Neuronal stem cell (in vitro differentiated cells): Measurements from ENCODE around the gene CASK.

ENCODE experiments used
- DNase-seq: peaks from one replicate; pipeline ENCODE4 v3.0.0-alpha.2; 2013; ENCODE audit warnings: low spot score
- H2AFZ ChIP-seq: one replicate; pipeline ENCODE4 v1.6.1; 2013; ENCODE audit warnings: mild to moderate bottlenecking, low read length, inconsistent platforms
- H2AK5ac ChIP-seq: 2 replicates; pipeline ENCODE4 v1.6.1; 2013; ENCODE audit warnings: low read depth, mild to moderate bottlenecking, inconsistent platforms, low read length, moderate library complexity, mixed read lengths
- H2BK120ac ChIP-seq: 2 replicates; pipeline ENCODE4 v1.6.1; 2013; ENCODE audit warnings: low read depth, mild to moderate bottlenecking, inconsistent platforms, low read length, moderate library complexity, mixed read lengths
- H2BK12ac ChIP-seq: one replicate; pipeline ENCODE4 v1.6.1; 2013; ENCODE audit warnings: low read length, inconsistent platforms
- H2BK15ac ChIP-seq: 2 replicates; pipeline ENCODE4 v1.6.1; 2013; ENCODE audit warnings: mild to moderate bottlenecking, low read length, inconsistent platforms, mixed read lengths
- H2BK5ac ChIP-seq: one replicate; pipeline ENCODE4 v1.6.1; 2013; ENCODE audit warnings: inconsistent platforms, mild to moderate bottlenecking, low read length, moderate library complexity
- H3K14ac ChIP-seq: one replicate; pipeline ENCODE4 v1.6.1; 2013; ENCODE audit warnings: low read length, inconsistent platforms
- H3K18ac ChIP-seq: 2 replicates; pipeline ENCODE4 v1.6.1; 2013; ENCODE audit warnings: low read length, inconsistent platforms
- H3K23ac ChIP-seq: 2 replicates; pipeline ENCODE4 v1.6.1; 2013; ENCODE audit warnings: low read depth, mild to moderate bottlenecking, mixed read lengths, low read length, inconsistent platforms; ENCODE audit not compliant: poor library complexity
- H3K27ac ChIP-seq: replicated peaks from 3 replicates; pipeline ENCODE4 v1.5.1; 2013; ENCODE audit warnings: low read length, inconsistent platforms
- H3K27me3 ChIP-seq, 3 experiments: 2 replicates each; pipeline ENCODE4 v1.6.1; 2013; ENCODE audit warnings: low read length in 3 of 3, mild to moderate bottlenecking in 2 of 3, inconsistent platforms in 1 of 3, low read depth in 1 of 3, mixed read lengths in 1 of 3, moderate library complexity in 1 of 3; ENCODE audit not compliant: control insufficient read depth in 3 of 3, insufficient read depth in 3 of 3
- H3K36me3 ChIP-seq, 2 donors: replicated peaks in 1 of 2; 2 replicates each; pipeline ENCODE4 v1.6.1; 2013; ENCODE audit warnings: low read length in 2 of 2; ENCODE audit not compliant: control insufficient read depth in 2 of 2, insufficient read depth in 2 of 2
- H3K4ac ChIP-seq: 2 replicates; pipeline ENCODE4 v1.6.1; 2013; ENCODE audit warnings: inconsistent platforms, mild to moderate bottlenecking, low read length, moderate library complexity
- H3K4me1 ChIP-seq, 2 donors: 1 replicate in 1 of 2; 2 replicates in 1 of 2; pipeline ENCODE4 v1.6.1; 2013; ENCODE audit warnings: low read length in 2 of 2, low read depth in 1 of 2; ENCODE audit not compliant: control insufficient read depth in 2 of 2, insufficient read depth in 1 of 2
- H3K4me2 ChIP-seq: one replicate; pipeline ENCODE4 v1.6.1; 2013; ENCODE audit warnings: mild to moderate bottlenecking, low read length, inconsistent platforms; ENCODE audit not compliant: insufficient read depth, poor library complexity, severe bottlenecking
- H3K4me3 ChIP-seq, 2 donors: 2 replicates each; pipeline ENCODE4 v1.5.1; 2013; ENCODE audit warnings: low read length in 2 of 2, mild to moderate bottlenecking in 2 of 2, inconsistent platforms in 1 of 2, moderate library complexity in 1 of 2
- H3K79me1 ChIP-seq: one replicate; pipeline ENCODE4 v1.6.1; 2013; ENCODE audit warnings: low read depth, mild to moderate bottlenecking, inconsistent platforms, low read length, moderate library complexity
- H3K9ac ChIP-seq: one replicate; pipeline ENCODE4 v1.6.1; 2013; ENCODE audit warnings: mild to moderate bottlenecking, low read depth, low read length, inconsistent platforms; ENCODE audit not compliant: poor library complexity
- H3K9me3 ChIP-seq, 2 donors: replicated peaks in 1 of 2; 2 replicates each; pipeline versions ENCODE3 to v1.6.1; 2013; ENCODE audit warnings: low read length in 2 of 2, mild to moderate bottlenecking in 2 of 2, inconsistent platforms in 1 of 2, low read depth in 1 of 2, mixed read lengths in 1 of 2, moderate library complexity in 1 of 2; ENCODE audit not compliant: control insufficient read depth in 2 of 2, insufficient read depth in 1 of 2
- H4K8ac ChIP-seq: one replicate; pipeline ENCODE4 v1.6.1; 2013; ENCODE audit warnings: low read depth, mild to moderate bottlenecking, inconsistent platforms, low read length, moderate library complexity
- H4K91ac ChIP-seq: one replicate; pipeline ENCODE4 v1.6.1; 2013; ENCODE audit warnings: low read length, low read depth, mild to moderate bottlenecking, inconsistent platforms; ENCODE audit not compliant: poor library complexity
- WGBS, 2 donors: extraction: QIAGEN DNeasy Blood & Tissue Kit; methylation state at CpG; one replicate each; pipeline ENCODE4 v1.1.7; 2013; ENCODE audit warnings: missing lambda C conversion rate in 2 of 2, mixed read lengths in 1 of 2; ENCODE audit not compliant: insufficient read length in 2 of 2, insufficient replicate concordance in 1 of 2; ENCODE audit errors: extremely low coverage in 2 of 2; 5-methylcytosine and 5-hydroxymethylcytosine counted together

CASK gene

DNA sequence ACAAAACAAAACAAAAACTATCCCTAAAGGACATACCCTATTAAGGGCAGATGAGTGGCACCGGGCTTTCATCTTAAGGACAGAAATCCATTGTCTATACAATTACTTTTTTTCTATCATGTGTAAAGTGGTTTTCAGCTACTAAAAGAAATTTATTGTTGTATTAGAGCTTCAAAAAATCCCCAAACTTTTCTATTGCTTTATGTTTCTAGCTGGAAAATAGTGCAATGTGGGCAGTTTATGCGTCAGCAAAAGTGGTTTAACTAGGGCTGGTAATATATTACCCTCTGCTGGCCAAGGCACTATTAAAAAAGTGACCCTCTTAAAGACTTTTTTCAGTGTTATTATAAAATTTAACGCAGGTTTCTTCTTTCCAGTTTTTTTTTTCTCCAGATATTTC lies 214.9 kb downstream of the CASK start:
- Histone ChIP-seq H3K4ac (no peak overlapping the region), H3K4me1 (no peaks in the 10 kb centered on the region), H3K4me2 (no peak overlapping the region), H3K79me1 (no peaks in the 10 kb centered on the region), H3K9me3 (no peaks in the 10 kb centered on the region), H2BK12ac (no peak overlapping the region), H3K27me3 (no peaks in the 10 kb centered on the region), H2BK15ac (no peak overlapping the region), H3K27ac (no peak overlapping the region), H2BK120ac (no peak overlapping the region), H3K18ac (no peak overlapping the region), H2AK5ac (no peak overlapping the region), H3K14ac (no peak overlapping the region), H3K9ac (no peak overlapping the region), H4K91ac (no peak overlapping the region), H3K23ac (no peak overlapping the region), H3K36me3 (no peaks in the 10 kb centered on the region), H2BK5ac (no peak overlapping the region), H2AFZ (no peak overlapping the region), H3K4me3 (no peak overlapping the region), H4K8ac (no peak overlapping the region)
- no CpG with 5 or more reads among the region's 3 CpGs for WGBS, 2 donors
- DNase-seq: no peak

DNA sequence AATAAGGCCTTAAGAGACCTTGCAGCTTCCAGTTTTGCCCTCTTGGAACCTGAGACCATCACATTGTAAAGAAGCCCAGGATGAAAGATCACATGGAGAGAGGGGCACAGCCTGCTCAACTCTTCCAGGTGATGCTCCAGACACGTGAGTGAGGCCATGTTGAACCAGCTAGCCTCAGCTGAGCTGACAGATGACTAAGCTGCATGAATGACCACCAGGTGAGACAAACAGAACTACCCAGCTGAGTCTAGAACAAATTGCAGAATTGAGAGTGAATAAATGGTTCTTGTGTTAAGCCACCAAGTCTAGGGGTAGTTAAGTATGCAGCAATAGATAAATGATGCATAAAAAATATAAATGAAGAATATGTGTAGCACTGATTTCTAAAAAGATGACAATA lies 216.1 kb downstream of the CASK start:
- H3K27ac ChIP-seq: no peak overlapping the region
- H3K4me2 ChIP-seq: no peak overlapping the region
- H2BK15ac ChIP-seq: no peak overlapping the region
- no peaks in the 10 kb centered on the region for H3K27me3 ChIP-seq
- no peak overlapping the region for H2AFZ ChIP-seq
- no peak overlapping the region for H2BK5ac ChIP-seq
- H3K23ac ChIP-seq: no peak overlapping the region
- no peak overlapping the region for H3K4ac ChIP-seq
- H3K9ac ChIP-seq: no peak overlapping the region
- no peak overlapping the region for H2AK5ac ChIP-seq
- DNase-seq: no peak
- H2BK12ac ChIP-seq: no peak overlapping the region
- H2BK120ac ChIP-seq: no peak overlapping the region
- no peaks in the 10 kb centered on the region for H3K4me1 ChIP-seq
- H3K4me3 ChIP-seq: no peak overlapping the region
- H3K18ac ChIP-seq: no peak overlapping the region
- no peaks in the 10 kb centered on the region for H3K36me3 ChIP-seq
- H4K91ac ChIP-seq: no peak overlapping the region
- no peak overlapping the region for H3K14ac ChIP-seq
- WGBS, 2 donors: no CpG with 5 or more reads among the region's 1 CpG
- no peaks in the 10 kb centered on the region for H3K79me1 ChIP-seq
- no peaks in the 10 kb centered on the region for H3K9me3 ChIP-seq
- no peak overlapping the region for H4K8ac ChIP-seq

DNA sequence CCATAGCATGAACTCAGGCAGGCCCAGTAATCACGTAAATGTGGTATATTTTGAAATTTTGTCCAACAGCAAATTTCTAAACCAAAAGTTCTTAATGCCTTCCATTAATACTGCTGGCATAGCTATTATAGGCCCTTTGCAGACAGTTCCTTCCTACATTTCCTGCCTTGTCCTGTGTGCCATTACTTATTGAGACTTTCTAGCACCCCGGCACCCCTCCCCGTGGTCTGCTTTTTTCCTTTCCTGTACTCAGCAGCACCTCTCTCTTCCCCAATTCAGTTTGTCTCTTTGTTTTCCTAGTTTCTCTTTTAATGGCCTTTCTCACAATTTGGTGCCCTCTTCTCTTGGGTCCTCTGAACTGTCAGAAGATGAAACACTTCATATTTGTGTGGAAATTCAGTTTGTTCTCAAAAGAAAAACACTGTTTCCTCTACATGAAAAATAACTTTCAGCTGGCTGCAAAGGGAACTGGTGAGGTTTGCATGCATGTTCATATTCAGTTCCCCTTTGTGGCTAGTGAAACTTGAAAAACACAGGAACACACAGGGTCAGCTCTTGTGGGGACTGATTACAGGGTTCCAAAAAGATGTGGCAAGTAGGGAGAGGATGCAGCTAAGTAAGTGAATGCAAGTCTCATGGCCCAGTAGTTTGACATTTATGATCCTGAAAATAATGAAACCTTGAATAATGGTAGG lies 217.5 kb downstream of the CASK start:
- Histone ChIP-seq H4K91ac (no peak overlapping the region), H2BK12ac (no peak overlapping the region), H2BK15ac (no peak overlapping the region), H2BK5ac (no peak overlapping the region), H3K4me3 (no peak overlapping the region), H3K14ac (no peak overlapping the region), H3K4ac (no peak overlapping the region), H3K23ac (no peak overlapping the region), H3K4me1 (no peaks in the 10 kb centered on the region), H3K27me3 (no peaks in the 10 kb centered on the region), H3K27ac (no peak overlapping the region), H2AK5ac (no peak overlapping the region), H3K79me1 (no peaks in the 10 kb centered on the region), H2AFZ (no peak overlapping the region), H3K36me3 (no peaks in the 10 kb centered on the region), H3K4me2 (no peak overlapping the region), H2BK120ac (no peak overlapping the region), H3K18ac (no peak overlapping the region), H3K9ac (no peak overlapping the region), H4K8ac (no peak overlapping the region), H3K9me3 (no peaks in the 10 kb centered on the region)
- no peak for DNase-seq
- WGBS, 2 donors: no CpG with 5 or more reads among the region's 3 CpGs

DNA sequence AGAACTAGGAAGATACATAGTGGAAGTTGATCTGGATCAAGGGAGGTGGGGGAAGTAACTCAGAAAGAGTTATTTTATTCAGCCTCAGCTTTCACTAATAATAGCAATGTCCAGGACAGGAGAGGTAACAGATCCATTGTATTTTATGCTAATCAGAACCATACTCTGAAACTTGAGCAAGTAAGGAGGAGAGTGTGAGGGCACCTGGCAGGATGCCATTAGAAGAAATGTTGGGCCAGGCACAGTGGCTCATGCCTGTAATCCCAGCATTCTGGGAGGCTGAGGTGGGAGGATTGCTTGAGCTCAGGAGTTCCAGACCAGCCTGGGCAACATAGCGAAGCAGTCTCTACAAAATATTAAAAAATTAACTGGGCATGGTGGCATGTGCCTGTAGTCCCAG lies 218.3 kb downstream of the CASK start:
- Histone ChIP-seq H4K8ac (no peak overlapping the region), H2BK5ac (no peak overlapping the region), H3K23ac (no peak overlapping the region), H3K18ac (no peak overlapping the region), H3K9ac (no peak overlapping the region), H3K36me3 (no peaks in the 10 kb centered on the region), H3K4ac (no peak overlapping the region), H3K9me3 (no peaks in the 10 kb centered on the region), H3K14ac (no peak overlapping the region), H2BK12ac (no peak overlapping the region), H3K79me1 (no peaks in the 10 kb centered on the region), H3K4me2 (no peak overlapping the region), H2AK5ac (no peak overlapping the region), H3K4me3 (no peak overlapping the region), H2BK120ac (no peak overlapping the region), H3K4me1 (no peaks in the 10 kb centered on the region), H2AFZ (no peak overlapping the region), H3K27ac (no peak overlapping the region), H2BK15ac (no peak overlapping the region), H4K91ac (no peak overlapping the region), H3K27me3 (no peaks in the 10 kb centered on the region)
- no CpG with 5 or more reads among the region's 1 CpG for WGBS, 2 donors
- no peak for DNase-seq
